Lower leg skin (tissue), 4 donors: ENCODE measurements around the gene NAA35. TPM values are rescaled to one million over a fixed set of nuclear protein-coding genes. Genes with fewer than 3 reads are reported as not detected.

Experiments
- DNase-seq, 2 donors: peaks; one replicate each; pipeline ENCODE4 v3.0.0-alpha.2; 2019; ENCODE audit warnings: low spot score in 2 of 2
- H3K4me3 ChIP-seq: fragments of 200-600 bp; sonication (generic); 2 replicates; pipeline ENCODE4 v1.5.1; 2017; ENCODE audit warnings: mild to moderate bottlenecking, low read depth; ENCODE audit not compliant: poor library complexity, severe bottlenecking
- POLR2A ChIP-seq, 2 donors: fragments of 450-650 bp; IDR thresholded peaks; one replicate each; pipeline ENCODE4 v1.6.1; 2016 to 2017; ENCODE audit warnings: antibody characterized with exemption in 2 of 2, mild to moderate bottlenecking in 1 of 2, moderate library complexity in 1 of 2
- WGBS, 2 donors: methylation state at CpG; one replicate each; pipeline ENCODE4 v1.1.5; 2018; 5-methylcytosine and 5-hydroxymethylcytosine counted together
- intact Hi-C: fragments of 100-400 bp; cut with DNase I; formaldehyde crosslinking; loops from one replicate; pipeline ENCODE4 v1.15.0; 2023; ENCODE audit warnings: low total_unique reads
- total RNA-seq, 4 donors: library from RNA; depleted of rRNA; stranded (reverse); fragments of >200 nt; gene quantifications; one replicate each; pipeline ENCODE4 v1.1.0, GENCODE V29; 2016
- TF ChIP-seq, protein P1 (sequence below), 3 donors: fragments of 450-650 bp; IDR thresholded peaks; one replicate each; pipeline ENCODE4 v1.5.1; 2016; ENCODE audit warnings: antibody characterized with exemption in 3 of 3, mild to moderate bottlenecking in 3 of 3, moderate library complexity in 2 of 3

The NAA35 gene
- 10 to 100 TPM; 11.4 to 15.2 (median 12.3) TPM for total RNA-seq

DNA sequence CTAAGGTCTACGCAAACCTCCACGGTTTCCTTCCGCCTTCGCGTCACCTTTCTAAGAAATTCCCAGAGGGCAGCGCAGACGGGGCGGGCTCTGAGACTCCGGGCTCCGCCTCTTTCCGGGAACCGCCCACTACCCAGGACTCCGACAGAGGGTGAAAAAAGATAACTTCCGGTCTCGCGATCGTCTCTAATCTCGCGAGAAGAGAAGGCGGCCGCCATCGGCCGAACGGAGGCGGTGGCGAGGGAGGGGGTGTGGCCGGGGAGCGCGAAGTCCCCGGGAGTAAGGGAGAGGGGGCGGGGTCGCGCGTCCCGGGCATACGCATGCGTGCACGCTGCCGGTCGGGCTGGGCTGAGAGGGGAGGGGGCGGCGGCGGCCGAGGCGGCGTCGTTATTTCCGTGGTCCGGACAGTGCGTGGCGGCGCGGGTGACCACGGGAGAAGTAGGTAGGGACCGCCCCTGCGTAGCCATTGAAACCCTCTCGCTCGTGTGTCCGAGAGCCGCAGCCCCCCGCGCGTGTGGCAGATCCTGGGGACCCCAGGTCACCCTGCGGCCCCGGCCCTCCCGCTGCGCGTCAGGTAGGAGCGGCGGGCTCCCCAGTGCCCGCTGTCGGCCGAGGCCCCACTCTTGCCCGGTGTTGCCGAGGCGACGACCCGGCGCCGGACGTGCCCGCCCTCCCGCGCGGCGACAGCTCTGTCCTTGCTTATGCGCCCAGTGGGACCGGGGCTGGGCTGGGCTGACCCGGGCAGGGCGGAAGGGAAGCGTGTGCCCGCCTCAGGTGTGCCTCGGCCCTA is at the start of gene NAA35:
Gene NAA35, plus strand, starts transcription at position 315 of the 790 bp plus-strand sequence. CDS start 1,014 bp downstream, outside the sequence.
- DNase-seq = peak; percentile 98 to 100
- TF ChIP-seq, protein P1, sequence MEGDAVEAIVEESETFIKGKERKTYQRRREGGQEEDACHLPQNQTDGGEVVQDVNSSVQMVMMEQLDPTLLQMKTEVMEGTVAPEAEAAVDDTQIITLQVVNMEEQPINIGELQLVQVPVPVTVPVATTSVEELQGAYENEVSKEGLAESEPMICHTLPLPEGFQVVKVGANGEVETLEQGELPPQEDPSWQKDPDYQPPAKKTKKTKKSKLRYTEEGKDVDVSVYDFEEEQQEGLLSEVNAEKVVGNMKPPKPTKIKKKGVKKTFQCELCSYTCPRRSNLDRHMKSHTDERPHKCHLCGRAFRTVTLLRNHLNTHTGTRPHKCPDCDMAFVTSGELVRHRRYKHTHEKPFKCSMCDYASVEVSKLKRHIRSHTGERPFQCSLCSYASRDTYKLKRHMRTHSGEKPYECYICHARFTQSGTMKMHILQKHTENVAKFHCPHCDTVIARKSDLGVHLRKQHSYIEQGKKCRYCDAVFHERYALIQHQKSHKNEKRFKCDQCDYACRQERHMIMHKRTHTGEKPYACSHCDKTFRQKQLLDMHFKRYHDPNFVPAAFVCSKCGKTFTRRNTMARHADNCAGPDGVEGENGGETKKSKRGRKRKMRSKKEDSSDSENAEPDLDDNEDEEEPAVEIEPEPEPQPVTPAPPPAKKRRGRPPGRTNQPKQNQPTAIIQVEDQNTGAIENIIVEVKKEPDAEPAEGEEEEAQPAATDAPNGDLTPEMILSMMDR (IDR thresholded peaks at IDR 0.05) = no peak
- TF ChIP-seq POLR2A (IDR thresholded peaks at IDR 0.05) = peak in 1 of 2 donors; percentile 20
- H3K4me3 ChIP-seq = peak within 1 kb of the TSS; percentile 85
- 0% methylated on average over 25 to 52 of the region's 93 CpGs for WGBS, 2 donors
- intact Hi-C loops = no loop called here

- TF ChIP-seq, protein P1 (IDR thresholded peaks at IDR 0.05) = no peak
- H3K4me3 ChIP-seq = no peak overlapping the region
- intact Hi-C loops = no loop called here
- WGBS, 2 donors = 89 to 96% methylated on average over 1 of the region's 1 CpG
- no peak for DNase-seq
Observed at GRCh38 chr9:85892401-85892800, 48.5 kb upstream of the NAA35 start.

GRCh38 chr9:85895685-85896084 is 45.3 kb upstream of the NAA35 start:
- WGBS, 2 donors = 97 to 98% methylated on average over 2 of the region's 2 CpGs
- TF ChIP-seq, protein P1 (IDR thresholded peaks at IDR 0.05) = no peak
- TF ChIP-seq POLR2A (IDR thresholded peaks at IDR 0.05) = no peak
- intact Hi-C loops = no loop called here
- no peak for DNase-seq
- no peak overlapping the region for H3K4me3 ChIP-seq

DNA sequence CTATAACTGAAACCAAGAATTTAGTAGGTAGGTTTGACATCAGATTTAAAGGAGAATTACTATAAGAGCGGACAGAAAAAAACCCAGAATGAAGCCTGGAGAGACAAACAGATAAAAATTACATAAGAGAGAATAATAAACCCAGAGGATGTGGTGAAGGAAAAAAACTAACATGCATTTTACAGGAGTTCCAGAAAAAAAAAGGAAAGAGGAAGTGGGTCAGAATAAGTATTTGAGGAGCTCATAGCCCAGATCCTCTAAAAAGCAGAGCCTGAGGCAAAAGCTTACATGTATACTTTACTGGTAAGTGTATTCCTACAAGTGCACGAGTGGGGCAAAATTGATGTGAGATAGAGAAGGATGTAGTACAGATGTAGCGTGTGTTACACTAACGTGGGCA is 43.1 kb upstream of the NAA35 start:
- intact Hi-C loops = no loop called here
- no peak overlapping the region for H3K4me3 ChIP-seq
- WGBS, 2 donors = 68 to 72% methylated on average over 4 of the region's 4 CpGs
- DNase-seq = no peak
- TF ChIP-seq POLR2A (IDR thresholded peaks at IDR 0.05) = no peak
- TF ChIP-seq, protein P1 (IDR thresholded peaks at IDR 0.05) = no peak

DNA sequence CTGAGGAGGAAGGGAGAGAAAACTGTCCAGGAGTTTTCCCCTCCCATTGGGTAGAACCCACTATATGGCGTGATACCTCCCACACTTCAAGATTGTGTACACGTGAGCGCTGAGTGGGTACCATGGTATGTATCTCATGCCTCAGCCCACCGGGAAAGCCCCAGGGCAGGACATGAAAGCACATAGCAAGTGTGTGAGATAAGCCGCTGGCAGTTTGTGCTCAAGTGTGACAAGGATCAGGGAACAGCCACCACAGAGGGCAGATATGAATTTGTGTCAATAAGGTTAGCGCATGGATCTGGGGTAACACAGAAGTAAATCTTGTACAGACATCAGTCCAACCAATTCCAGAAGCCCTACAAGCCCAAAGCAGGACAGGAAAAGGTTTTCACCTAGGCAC is 42.6 kb upstream of the NAA35 start:
- WGBS, 2 donors = 84 to 86% methylated on average over 6 of the region's 6 CpGs
- TF ChIP-seq, protein P1 (IDR thresholded peaks at IDR 0.05) = no peak
- TF ChIP-seq POLR2A (IDR thresholded peaks at IDR 0.05) = no peak
- no peak for DNase-seq
- H3K4me3 ChIP-seq = no peak overlapping the region
- intact Hi-C loops = no loop called here
